ENCODE measurements around the gene MKRN2OS.

The MKRN2OS gene

DNA sequence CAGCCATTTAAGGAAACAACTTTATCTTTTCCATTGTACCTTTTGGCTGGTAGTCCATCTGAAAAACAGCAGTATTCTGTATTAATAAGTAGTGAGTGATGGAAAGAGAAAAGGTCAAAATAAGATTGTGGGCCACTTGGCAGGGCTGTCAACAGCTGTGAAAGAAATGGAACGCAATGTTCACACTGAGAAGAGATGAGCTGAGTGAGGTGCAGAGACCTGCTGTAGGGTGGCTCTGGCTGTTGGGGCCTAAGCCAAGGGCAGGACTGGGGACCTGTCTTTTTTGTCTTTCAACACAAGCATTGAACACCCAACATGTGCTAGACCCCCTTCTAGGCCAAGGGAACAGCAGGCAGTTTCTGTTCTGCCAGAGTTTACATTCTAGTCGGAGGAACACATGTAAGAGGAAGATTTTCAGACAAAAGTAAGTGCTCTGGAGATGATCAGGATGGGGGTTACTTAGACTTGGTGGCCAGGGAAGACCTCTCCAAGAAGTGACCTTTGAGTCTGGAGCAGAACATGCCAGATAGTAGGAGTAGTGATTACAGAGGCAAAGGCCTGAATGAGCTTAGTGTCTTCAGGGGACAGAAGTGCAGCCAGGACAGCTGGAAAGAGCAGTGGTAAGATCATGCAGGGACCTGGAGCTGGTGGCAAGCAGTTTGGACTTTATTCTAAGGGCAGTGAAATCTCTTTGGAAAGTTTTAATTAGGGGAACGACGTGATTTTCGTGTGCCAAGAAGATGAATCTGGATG, 31.4 kb downstream of the MKRN2OS start:
- no peak for DNase-seq

DNA sequence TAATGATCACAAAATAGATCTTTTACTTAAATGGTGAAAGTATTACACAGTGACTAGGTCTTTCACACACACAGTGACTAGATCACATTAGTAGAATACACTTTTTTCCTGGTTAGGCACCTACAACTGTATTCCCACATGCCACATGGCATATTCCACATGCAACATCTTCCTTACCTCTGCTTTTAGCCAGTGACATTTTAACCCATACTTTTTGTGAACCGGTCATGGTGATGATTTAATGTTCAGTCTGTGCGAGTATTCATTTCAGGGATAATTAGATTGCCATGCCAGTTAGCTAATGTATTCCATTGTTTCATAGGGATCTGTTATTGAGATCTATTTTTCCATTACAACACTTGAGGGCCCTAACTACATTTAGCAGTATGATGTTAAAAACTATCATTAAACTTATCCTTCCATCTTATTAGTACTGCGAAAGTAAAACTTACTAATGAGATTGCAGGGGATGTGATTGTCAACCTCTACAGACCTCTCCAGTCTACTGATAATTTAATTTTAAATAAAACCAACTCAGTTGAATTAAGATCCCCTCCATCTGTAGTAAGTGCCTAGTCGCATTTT, 32.7 kb downstream of the MKRN2OS start:
- DNase-seq = no peak

DNA sequence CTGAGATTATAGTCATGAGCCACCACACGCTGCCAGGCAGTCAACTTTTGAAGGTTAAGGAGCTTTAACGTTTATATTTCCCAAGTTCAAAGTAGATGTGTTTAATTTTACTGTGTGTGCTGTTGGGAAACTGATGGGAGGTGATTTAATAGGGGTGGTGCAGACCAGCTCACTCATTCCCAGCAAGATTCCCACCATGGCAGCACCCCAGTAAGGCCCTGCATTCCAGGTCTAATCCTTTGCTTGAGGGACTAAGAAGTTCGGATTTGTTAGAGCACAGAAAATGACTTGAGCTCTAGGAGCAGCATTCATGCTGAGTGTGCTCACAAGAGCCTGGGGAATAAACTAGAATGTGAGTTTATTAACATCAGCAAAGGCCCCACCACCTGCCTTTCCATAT, 35.8 kb downstream of the MKRN2OS start:
- DNase-seq = no peak

DNA sequence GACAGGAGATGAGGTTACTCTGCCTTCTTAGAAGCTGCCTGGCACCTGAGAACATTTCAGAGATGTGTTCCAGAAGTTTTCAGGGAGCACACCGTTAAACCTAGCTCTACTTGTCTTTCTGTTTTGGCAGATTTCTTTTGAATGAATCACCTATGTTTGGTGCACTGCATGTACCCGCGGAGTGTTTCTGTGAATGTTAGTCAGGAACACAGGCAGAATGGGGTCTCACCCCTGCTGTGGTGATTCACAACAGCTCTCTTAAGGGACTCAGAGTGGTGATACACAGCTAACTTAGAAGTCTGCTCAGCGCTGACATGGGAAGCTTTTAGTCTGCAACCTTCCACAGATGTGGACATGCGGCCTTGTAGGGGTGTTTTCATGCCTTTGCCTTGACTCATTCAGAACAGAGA, 37.0 kb downstream of the MKRN2OS start:
- DNase-seq = no peak

DNA sequence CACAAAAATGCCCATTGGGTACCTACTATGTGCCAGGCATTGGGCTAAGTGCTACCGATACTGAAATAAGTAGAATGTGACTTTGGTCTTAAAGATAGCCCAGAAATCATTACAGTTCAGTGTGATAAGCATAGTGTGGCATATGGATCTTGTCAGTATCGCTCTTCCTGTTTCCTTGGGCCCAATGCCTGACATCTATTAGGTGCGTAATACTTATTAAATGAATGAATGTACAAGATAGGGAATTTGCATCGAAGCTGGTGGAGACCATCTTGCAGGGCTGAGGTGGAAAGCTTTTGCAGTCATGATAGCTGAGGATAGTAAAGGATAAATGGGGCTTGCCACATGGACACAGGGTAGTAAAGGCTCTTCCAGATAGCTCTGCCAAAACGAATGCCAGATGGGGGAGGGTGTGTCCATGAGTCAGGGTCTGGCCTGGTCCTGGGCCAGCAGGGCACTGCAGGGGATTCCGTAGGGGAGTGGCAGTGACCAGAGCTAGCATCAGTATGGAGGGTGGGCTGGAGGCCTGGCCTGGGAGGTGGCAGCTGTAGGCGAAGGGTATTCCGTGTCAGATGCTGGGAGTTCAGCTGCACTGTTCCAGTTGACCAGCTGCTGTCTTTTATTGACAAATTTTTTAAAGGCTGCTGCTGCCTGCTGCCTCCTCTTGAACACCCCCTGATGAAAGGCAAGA, 37.6 kb downstream of the MKRN2OS start:
- DNase-seq = no peak

DNA sequence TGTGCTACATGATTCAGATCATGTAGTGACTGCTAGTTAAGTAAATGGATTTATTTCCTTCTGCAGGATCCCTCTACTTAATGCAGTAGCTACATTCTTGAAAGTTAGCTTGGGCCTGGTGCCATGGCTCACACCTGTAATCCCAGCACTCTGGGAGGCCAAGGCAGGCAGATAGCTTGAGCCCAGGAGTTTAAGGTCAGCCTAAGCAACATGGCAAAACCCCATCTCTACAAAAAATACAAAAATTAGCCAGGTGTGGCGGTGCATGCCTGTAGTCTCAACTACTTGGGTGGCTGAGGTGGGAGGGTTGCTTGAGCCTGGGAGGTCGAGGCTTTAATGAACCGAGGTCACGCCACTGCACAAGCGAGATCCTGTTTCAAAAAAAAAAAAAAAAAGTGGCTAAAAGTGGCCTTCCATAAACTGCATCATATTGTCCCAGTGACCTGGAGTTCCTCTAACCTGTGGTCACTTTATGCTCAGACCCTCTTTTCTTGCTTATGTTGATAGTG, 39.0 kb downstream of the MKRN2OS start:
- no peak for DNase-seq

DNA sequence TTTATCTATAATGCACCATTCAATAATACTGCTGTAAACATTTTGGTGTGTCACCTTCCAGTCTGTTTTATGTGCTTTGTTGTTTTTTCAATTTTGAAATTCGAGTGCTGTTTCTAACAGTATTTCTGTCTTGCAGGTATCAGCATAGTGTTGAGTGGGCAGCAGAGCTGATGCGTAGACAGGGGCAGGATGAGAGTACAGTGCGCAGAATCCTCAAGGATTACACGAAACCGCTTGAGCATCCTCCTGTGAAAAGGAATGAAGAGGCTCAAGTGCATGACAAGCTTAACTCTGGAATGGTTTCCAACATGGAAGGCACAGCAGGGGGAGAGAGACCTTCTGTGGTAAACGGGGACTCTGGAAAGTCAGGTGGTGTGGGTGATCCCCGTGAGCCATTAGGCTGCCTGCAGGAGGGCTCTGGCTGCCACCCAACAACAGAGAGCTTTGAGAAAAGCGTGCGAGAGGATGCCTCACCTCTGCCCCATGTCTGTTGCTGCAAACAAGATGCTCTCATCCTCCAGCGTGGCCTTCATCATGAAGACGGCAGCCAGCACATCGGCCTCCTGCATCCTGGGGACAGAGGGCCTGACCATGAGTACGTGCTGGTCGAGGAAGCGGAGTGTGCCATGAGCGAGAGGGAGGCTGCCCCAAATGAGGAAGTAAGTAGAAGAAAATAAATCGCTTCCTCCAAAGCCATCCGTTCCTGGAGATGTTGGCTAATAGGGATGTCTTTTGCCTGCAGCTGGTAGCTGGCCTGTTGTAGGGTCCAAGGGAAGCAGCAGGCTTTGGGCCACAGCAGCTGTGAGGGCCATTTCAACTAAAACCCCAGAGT, 42.0 kb downstream of the MKRN2OS start:
- peak in 2 of 56 donors; percentile 5 to 7 for DNase-seq

DNA sequence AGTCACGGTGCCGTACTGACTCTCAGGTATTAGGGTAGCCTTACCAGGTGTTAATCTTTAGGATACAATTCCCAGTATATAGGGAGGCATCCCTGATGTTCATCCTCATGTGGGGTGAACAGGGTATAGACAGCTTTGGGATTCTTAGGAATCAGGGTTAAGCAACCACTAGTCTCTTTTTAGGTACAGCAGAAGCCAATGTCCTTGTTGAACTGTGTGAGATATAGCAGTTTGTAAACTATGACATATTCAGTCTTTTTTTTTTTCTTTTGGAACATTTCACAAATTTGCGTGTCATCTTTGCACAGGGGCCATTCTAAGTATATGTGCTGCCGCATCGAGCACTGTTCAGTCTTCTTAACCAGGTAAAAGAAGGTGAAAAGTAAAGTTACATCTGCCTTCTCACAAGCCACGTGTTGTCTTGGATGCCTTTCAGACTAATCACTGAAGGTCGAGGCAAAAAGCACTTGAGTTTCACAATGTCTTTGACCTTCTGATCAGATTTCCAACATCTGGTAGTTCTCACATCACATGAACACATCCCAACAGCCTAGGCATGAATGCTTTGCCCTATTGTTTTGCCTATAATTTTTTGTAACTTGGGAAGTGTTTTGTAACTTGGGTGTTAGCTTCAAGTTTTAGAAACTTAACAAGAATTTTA, 43.8 kb downstream of the MKRN2OS start:
- no peak for DNase-seq

DNA sequence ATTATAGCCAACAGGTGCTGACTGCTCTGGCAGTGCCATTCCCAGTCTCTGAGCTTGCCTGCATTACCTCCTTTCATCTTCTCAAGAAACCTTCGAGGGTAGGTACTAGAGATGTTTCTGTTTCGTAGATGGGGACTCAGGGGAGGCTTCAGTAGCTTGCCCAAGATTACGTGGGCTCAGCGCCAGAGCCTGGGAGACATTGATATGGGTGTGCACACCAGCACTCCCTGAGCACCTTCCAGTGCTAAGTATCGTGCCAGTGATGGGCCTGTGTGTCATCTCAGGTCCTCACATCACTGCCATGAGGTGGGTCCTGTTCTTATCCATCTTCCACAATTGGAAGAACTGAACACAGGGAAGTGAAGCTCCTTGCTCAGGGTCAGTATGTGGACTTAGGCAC, 45.8 kb downstream of the MKRN2OS start:
- no peak for DNase-seq

DNA sequence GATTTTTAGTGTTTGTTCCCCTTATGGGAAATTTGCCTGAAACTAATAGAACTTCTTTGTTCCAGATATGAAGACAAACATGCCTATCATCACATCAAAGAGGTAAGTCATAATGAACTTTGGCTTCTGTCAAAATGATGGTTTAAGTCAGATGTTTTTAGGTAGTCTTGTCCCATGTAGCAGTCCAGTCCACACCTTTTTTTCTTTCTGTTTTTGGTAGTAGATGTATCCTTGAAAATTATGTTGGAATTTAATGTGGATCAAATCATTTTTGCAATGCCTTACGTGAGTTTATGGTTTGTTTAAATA, 48.9 kb downstream of the MKRN2OS start:
- no peak for DNase-seq

DNA sequence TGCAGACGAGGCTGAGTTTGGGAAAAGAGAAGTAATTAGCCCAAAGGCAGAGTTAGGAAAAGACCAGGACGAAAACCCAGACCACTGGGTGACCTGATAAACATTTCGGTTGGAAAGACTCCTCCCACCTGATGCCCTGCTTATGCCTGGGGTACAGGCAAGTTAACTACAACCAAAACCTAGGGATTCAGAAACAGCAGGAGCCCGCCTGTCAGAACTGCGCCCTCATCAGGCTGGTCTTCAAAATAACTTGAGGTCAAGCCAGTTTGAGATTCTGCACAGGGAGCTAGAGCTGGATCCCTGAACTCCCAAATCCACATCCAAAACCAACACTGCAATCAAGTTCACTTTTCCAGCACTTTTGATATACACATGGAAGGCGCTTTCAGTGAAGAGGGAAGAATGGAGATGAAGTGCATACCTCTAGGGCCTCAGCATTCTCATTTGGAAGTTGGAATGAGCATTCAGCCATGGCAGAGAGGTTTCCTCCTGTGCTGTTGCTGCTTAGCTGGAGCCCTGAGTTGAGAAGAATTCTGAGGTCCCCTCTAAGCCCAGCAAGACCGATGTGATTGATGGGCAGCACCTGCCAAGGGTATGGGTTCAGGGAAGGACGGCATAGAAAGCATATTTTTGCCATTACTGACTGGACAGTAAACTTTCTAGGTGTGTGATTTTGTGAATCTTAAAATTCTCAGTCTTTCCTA, 49.4 kb downstream of the MKRN2OS start:
- no peak for DNase-seq

DNA sequence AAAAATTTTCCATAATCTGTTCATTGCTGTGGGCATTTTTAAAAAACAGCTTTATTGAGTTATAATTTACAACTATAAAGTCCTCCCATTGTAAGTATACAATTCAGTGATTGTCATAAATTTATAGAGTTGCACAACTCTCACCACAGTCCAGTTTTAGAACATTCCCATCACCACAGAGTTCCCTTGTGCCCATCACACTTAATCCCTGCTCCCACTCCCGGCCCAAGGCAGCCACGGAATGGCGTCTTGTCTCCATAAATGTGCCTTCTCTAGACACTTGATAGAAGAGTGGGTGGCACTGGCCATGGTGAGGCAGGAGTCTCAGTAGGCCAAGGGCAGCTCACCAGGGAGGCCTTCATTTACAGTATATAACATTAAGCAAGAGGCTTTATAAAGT, 54.8 kb downstream of the MKRN2OS start:
- DNase-seq = no peak

DNA sequence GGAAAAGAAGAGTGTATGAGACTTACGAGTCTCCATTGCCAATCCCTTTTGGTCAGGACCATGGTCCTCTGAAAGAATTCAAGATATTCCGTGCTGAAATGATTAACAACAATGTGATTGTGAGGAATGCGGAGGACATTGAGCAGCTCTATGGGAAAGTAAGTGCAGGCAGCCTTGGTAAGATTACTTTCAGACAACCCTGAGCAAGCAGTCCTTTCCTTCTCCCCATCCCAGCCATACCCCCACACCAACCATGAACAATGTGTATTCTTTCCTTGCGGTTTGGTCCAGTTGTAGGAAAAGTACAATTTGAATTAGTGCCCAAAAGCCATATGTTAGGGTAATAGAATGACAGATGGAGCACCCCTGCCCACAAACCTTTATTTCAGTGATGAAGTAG, 55.5 kb downstream of the MKRN2OS start:
- DNase-seq = no peak
